Cerebellar nuclear complex (tissue), 1 donor: Measurements from ENCODE around the gene PPP6R3.
"Not testable (repeated sequence)": the region's sequence is repeated elsewhere in the genome, so short reads cannot be mapped to it uniquely, and the experiment has no call there.

Source experiments
- DNase-seq, 2 experiments: peaks; one replicate each; lab custom pipeline; 2025; lab: John Stamatoyannopoulos, UW

Gene PPP6R3

DNA sequence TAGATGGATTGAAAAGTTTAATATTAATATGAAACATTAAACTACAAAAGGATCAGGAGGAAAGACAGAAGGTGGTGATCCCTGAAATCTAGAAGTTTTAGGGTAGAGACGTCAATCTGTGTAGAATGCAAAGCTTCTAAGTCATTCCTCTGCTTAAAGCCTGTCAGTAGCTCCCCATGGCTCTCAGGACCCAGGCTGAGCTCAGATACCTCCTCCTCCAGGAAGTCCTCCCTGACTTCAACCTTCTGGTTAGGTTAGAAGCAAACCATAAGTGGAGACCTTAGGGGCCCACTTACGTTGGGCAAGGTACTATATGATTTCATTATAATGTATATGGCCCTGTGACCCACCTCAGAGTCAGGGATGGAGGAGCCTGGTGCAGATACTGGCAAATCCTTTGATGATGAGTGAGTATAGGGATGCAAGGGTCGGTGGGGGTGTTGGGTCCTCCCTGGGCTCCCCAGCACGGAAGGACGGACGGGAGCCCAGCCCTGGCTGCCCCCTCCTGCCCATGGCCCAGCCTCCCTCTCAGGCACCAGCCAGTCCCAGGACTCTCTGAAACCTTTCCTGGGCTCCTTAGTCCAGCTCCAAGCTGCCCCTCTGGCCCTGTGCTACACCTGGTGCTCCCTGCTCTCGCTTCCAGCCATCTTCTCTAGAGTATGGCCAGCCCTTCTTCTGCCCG lies 3.2 kb upstream of the PPP6R3 start:
- no peak for DNase-seq

DNA sequence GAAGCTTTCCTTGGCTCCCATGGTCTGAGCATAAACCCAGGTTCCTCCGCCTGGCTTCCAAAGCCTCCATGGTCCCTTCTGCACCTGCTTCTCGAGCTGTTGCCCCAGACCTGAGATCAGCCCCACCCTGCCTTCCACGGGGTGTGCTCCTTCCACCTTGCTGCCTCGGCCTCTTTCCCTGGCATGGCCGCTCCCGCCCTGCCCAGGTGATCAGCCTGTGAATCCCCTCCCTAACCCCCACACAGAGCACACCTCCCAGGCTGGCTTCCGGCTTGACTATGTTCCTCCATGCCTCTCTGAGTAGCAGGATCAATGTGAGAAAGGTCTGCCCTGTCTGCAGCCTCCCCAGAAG lies 2.7 kb upstream of the PPP6R3 start:
- DNase-seq: no peak

DNA sequence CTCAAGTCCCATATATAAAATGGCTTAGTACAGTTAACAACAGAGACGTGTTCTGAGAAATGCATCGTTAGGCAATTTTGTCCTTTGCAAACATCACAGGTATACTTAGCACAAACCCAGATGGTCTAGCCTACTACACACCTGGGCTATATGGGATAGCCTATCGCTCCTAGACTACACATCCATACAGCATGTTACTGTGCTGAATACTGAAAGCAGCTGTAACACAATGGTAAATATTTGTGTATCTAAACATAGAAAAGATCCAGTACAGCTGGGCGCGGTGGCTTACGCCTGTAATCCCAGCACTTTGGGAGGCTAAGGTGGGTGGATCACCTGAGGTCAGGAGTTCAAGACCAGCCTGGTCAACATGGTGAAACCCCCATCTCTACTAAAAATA lies 2.2 kb upstream of the PPP6R3 start:
- DNase-seq: not testable (repeated sequence)

DNA sequence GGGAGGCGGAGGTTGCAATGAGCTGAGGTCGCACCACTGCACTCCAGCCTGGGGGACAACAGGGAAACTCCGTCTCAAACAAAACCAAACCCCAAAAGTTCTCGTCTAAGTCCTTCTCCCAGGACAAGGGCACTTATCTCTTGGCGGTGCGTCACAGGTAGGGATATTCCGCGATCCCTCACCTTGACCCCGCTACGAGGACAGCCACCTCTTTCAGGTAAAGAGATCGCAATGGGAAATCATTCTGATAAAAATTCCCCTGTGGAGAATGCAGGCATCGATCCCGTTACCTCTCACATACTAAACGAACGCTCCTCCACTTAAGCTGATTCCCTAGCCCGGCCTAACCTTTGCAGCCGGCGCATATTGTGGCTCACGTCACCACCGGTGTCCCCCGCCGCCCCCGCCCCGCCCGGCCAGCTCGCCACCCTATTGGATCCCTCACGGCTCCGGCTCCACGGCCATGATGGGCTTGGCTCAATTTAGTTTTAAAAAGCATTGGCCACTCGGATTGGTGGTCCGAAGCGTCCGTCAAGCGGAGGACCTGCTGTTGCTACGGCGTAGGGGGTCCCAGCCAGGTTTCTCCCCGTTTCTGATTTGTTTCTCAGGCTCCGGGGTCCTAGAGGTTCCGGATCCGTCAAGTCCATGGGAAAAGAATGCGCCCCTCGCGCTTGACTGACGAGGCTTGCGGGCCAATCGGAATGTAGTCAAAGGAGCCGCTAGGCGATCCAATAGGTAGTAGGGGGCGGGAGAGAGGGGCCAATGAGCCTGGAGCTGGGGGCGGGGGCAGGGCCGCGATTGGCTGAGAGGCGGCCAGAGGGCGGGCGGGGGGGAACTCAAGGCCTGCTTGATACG lies 439 bp upstream of the PPP6R3 start:
- DNase-seq: peak; percentile 95 to 100

DNA sequence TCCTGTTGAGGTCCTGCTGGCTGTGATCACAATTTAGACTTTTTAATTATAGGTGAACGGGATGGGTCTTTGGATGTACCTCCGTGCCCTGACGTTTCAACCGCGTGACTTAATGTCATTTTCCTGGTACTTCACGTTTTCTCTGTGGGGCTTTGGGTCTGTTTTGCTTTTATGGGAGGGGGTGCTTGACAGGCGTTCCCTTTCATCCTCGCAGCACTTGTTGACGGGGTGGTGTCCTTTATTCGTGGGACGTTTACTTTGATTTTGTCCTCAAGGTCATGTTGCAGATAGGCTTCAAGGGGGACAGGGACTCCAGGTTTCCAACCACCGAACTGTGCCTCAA lies 994 bp downstream of the PPP6R3 start:
- no peak for DNase-seq

DNA sequence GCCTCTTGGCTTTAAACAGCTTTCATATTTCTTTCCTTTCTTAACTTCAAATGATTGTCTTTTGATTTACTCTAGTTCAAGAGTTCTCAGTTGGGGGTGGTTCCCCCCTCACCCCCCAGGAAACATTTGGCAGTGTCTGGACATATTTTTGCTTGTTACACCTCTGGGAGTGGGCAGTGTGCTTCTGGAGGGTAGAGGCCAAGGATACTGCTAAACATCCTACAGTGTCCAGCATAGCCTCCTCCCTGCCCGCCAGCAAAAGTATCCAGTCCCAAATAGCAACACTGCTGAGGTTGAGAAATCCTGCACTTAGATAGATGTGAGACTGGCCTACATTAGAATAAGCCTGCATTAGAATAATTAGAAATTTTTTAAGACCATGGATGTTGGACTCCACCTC lies 3.2 kb downstream of the PPP6R3 start:
- DNase-seq: no peak

DNA sequence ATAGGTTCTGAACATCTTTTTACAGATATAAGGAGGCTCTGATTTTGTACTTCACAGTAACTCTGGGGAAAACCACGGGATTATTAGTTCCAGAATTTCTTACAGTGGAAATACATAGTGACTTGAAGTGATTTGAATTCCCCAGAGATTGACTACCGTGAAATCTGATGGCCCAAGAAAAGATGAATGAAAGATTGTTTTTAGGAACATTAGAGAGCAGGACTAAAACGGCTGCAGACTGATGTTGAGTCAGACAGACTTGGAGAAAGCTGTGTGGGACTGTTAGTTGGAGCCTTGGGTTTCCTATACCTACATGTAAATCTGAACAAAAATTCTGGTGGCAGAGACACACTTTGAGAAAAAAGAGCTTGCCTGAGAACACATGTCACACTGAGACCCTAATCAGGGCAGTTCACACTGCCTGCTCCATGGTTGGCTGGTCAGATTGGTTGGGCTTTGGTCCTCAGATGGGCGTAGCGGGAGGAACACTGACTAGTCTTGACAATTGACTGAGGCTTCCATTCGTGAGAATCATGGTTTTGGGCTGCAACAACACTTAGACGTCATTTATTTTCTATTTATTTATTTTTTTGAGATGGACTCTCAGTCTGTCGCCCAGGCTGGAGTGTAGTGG lies 6.8 kb downstream of the PPP6R3 start:
- no peak for DNase-seq

DNA sequence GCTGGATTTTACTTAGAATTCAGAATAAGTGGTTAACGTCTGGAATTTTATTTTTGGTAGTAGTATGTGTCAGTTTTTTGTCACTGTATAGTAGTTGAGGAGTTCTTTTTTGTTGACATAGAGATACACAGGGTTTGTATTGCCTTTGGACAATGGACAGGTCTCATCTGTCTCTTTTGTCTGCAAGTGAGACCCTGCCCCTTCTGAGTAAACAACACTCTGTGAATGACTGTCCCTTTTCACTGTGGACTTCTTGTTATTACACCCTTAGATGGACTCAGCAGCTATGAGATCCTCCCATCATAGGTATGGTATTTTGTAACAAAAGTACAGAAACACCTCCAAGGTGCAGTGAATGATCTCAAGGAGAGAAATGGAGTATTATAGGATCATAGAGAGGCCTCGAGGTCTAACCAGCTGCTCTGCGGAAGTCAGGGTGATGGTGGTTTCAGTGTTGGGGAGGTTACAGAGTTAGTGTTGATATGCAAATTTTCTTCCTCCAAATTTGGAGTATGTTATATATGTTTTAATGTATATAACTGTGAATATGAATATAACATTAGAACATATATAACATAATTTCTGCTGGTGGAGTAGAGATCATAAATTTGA lies 7.8 kb downstream of the PPP6R3 start:
- DNase-seq: no peak

DNA sequence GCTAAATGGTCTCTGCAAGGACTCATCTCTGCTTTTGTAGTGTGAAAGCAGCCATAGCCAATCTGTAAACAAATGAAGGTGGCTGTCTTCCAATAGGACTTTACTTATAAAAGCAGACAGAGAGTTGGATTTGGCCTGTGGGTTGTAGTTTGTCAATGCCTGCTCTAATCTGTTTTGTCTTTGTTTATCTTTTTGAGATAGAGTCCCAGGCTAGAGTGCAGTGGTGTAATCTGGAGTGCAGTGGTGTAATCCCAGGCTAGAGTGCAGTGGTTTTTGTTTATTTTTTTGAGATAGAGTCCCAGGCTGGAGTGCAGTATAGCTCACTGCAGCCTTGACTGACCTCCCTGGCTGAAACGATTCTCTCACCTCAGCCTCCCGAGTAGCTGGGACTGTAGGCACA lies 8.6 kb downstream of the PPP6R3 start:
- DNase-seq: no peak

DNA sequence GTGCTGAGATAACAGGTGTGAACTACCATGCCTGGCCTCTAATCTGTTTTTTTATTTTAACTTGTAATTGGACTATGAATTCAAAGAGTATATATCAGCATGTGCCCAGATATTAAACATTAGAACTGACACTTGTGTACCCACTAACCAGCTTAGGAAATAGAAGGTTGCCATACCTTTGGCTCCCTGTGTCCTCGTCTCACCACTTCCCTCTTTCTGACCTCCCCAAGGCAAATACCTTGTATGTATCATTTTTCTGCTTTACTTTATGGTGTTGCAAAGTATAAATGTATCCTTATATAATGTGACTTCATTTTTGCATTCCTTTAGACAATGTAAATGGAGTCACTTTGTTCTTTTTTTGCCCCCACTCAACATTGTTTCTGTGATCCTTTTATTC lies 9.1 kb downstream of the PPP6R3 start:
- no peak for DNase-seq

DNA sequence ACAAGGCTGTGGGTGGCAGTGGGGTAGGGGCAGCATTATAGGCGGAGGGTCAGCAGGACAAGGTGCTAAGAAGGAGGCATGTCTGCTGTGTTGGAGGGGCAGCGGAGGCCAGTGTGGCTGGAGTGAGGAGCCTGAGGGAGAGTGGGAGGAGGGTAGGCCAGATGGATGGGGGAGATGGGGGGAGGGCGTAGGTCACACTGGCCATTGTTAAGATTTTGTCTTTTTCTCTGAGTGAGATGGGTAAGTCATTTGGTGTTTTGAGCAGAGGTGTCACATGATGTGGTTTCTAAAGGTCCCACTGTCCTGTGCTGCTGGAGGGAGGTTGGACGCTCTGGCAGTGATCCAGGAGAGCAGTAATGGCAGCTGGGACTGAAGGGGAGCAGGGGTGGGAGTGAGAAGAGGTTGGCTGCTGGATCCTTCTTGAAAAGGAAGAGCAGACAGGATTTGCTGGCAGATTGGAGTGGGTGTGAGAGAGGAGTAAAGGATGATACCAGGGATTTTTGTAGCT lies 9.8 kb downstream of the PPP6R3 start:
- no peak for DNase-seq

DNA sequence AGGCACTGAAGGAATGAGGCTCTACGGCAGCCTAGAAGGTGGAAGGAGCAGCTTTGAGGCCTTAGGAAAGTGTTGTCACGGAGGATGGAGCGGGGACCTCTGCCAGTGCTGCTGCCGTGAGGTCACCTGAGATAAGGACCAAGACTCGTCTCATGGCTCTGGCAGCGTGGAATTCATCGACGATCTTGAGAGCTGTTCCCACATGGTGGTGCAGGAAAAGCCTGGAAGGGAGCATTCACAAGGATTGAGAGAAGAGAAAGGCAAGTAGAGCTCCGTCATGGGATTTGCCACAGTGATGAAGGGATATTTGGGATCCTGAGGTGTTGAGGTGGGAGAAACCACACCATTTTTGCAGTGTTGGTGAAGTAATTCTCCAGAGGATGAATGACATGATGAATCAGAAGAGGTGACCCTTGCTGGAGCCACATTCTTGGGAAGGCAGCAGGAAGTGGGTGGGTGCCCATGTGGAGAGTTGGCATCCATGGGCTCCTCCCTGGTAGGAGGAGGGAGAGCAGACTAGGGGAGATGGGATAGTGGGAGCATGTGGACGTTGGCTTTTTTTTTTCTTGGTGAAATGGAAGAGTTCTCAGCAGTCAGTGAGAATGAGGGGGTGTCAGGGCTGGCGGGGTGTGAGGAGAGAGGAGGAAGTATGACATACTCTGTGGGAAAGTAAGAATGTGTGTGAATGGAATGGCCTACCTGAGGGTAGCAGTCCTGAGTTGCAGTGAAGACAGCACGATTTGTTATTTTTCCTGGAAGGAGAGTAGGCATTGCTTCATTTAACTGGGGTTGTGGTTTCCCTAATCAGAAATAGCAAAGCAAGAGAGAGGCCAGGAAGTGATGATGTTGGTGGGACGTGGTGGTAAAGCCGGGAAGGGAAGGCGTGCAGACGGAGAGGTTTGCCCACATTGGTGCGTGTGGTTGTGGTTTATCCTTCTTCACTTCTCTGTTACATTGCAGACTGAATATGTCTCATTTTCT lies 11.1 kb downstream of the PPP6R3 start:
- DNase-seq: no peak

DNA sequence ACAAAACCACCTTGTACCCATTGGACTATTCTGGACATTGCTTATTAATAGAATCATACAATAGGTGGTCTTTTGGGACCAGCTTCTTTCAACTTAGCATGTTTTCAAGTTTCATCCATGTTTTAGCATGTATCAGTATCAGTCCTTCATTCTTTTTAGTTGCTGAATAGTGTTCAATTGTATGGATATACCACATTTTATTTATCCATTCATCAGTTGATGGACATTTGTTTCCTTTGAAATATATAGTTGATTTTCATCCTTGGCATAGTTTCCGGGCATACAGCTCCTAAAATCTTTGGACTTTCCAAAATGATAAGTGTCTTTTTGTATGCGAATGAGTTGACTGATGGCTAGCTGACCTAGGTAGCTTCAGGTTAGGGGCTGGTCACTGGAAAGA lies 12.2 kb downstream of the PPP6R3 start:
- no peak for DNase-seq

DNA sequence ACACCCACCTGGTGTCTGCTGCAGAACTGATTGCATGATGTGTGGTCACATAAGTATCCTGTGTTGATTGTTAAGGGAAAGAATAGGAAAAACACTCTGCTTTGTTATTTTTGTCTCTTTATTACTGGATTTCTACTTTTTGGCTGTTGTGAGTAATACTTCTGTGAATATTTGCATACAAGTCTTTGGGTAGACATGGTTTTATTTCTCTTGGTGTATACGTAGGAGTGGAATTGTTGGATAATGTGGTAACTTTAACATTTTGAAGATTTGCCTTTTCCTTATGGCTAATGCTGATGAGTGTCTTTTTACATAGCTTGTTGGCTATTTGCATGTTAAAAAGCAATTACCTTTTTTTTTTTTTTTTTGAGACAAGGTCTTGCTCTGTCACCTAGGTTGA lies 13.1 kb downstream of the PPP6R3 start:
- DNase-seq: no peak

DNA sequence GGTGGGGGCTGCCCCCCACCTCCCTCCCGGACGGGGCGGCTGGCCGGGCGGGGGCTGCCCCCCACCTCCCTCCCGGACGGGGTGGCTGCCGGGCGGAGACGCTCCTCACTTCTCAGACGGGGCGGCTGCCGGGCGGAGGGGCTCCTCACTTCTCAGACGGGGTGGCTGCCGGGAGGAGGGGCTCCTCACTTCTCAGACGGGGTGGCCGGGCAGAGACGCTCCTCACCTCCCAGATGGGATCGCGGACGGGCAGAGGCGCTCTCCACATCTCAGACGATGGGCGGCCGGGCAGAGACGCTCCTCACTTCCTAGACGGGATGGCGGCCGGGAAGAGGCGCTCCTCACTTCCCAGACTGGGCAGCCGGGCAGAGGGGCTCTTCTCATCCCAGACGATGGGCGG lies 15.1 kb downstream of the PPP6R3 start:
- DNase-seq: not testable (repeated sequence)

DNA sequence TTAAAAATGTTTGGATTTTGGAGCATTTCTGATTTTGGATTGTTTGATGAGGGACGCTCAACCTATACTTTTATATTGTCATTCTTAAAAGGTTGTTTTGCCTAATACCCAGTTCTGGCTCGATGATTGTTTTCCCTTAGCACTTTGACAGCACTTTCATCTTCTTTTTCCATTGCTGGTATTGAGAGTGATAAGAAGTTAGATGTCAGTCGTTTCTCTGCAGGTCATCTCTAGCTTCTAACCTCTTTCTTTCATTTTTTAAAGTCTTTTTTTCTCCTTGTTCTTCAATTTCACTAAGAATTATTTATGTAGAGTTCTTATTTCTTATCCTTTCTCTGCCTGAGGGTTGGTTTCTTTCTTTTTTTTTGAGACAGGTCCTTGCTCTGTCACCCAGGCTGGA lies 18.8 kb downstream of the PPP6R3 start:
- DNase-seq: no peak

DNA sequence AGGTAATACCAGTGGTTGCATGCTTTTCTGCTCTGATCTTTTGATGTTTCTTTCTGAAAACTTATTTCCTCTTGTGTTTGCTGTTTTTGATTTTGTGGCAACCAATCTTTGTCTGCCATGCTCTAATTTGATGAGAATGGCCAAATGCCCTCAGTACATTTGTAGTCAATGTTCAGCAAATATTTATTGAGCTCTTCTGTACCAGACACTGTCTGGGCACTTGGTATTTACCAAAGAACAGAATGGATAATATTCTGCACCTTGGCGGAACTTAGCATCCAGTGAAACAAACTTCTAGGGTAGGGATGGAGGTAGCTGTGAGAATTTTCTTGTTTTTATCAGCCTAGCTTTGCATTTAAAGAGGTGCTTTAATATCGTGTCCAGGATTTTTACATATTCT lies 19.6 kb downstream of the PPP6R3 start:
- DNase-seq: no peak

DNA sequence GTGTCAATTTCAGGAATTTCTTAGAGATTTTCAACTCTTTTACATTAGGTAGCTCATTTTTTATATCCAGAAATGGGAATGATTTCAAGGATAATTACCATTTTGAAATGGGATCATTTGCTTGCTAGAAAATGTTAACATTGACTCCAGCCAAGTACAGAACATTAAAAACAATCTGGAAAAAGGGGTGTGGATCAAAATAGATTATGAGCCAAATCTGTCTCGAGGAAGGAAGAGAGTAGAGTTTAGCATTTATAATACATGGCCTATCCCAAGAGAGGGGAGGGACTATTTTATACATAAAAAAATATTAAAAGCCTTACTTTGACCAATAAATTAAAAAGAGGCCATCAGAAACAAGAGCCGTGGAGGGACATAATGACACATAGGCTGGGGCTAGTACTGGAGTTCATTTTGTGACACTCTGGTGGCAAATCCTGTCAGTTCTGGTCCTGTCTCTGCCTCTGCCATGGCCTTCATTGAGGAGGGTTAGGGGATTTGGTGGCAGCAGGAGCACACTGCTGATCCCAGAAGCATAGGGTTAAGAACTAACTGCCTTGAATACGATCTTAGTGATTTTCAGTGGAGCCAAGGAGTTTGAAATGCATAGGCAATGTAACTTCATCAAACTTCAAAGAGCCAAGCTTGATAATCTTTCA lies 20.4 kb downstream of the PPP6R3 start:
- DNase-seq: no peak

DNA sequence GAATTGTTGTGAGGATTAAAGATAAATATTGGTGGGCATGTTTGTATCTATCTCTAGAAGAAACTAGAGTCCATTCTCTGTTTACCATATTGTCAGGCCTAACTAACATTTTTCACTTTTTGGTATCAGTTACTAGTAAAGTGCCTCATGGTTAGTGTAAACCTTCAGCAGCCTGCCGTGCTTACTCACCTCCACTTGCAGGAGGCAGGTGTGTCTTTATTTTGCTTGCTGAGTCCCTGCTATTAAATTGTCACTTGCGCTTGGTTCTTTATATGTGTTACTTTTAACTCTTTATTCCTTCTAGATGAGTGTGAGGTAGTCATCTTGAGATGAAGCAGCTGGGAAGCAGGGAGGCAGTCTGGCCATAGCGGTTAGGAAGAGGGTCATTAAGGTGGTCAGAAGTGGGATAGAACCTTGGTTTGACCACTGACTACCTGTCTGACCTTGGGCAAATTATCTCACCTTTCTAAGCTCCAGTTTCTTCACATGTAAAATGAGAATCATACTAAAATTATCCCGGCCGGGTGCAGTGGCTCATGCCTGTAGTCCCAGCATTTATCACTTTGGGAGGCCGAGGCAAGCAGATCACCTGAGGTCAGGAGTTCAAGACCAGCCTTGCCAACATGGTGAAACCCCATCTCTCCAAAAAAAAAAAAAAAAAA lies 21.2 kb downstream of the PPP6R3 start:
- no peak for DNase-seq

DNA sequence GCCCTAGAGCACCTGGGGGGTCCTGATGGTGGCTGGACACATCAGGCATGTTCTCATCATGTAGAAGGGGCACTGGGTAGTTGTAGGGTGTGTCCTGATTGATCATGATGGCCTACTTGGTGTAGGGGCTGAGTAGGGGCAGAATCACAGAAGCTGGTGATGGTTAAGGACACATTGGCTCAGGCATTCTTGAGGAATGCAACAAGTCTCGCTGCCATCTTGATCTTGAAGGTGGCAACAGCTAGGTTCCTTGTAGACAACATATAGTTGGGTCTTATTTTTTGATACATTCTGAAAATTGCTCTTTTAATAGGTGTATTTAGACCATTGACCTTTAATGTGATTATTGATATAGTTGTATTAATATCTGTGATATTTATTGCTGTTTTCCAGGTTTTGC lies 28.1 kb downstream of the PPP6R3 start:
- no peak for DNase-seq
